ENCODE data around the gene MAML3.

DNA sequence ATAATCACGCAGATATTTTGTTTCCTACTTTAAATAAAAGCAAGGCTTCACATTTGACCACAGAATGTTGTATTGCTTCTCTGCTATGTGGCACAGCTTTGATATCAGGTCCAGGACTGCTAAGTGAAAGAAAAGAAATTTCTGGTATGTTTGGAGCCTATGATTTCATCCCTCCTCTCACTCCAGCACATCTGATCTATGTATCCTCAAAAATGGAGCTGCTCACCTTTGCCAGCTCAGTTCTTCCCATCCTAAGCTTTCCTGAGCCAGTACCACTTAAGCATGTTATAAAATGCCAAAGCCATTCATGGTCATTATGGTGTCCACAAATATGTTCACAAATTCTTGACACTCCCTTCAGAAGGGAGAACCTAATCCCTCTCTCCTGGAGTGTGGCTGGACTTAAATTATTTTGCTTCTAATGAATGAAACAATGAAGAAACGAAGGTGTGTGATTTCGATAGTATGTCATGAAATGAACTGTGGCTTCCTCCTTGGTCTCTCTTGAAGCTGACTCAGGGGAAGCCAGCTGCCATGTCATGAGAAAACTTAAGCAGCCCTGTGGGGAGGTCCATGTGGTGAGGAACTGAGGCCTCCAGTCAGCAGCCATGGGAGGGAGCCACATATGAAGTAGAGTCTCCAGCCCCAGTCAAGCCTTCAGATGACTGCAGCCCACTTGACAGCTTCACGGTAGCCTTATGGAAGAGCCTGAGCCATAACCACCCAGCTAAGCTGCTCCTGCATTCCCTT, 280.7 kb downstream of the MAML3 start:
- no peak for TF ChIP-seq CTCF (IDR thresholded peaks at IDR 0.05; ENCODE audit: poor library complexity)
- TF ChIP-seq EZH2phosphoT487 (IDR thresholded peaks at IDR 0.05; ENCODE audit: low read depth, severe bottlenecking, unreplicated experiment) = no peak
- no peak for TF ChIP-seq EZH2 (IDR thresholded peaks at IDR 0.05; ENCODE audit: borderline replicate concordance)

Data from hepatocyte (in vitro differentiated cells).